Renal cortex interstitium (tissue), 11 donors: Measurements from ENCODE around the gene BEX4. TPM values are rescaled to one million over a fixed set of nuclear protein-coding genes. Genes with fewer than 3 reads are reported as not detected.
"Not testable (repeated sequence)": the region's sequence is repeated elsewhere in the genome, so short reads cannot be mapped to it uniquely, and the experiment has no call there.

Experiments used
- DNase-seq, 11 donors: peaks; one replicate each; pipeline ENCODE4 v3.0.0-alpha.2; 2013; ENCODE audit warnings: low read depth in 9 of 11, low spot score in 4 of 11; ENCODE audit errors: extremely low read depth in 1 of 11
- polyA plus RNA-seq, 3 donors: library from polyadenylated mRNA; unstranded; fragments of 120-200 nt; gene quantifications; one replicate each; pipeline ENCODE4 v1.2.1, GENCODE V29; 2013; ENCODE audit not compliant: insufficient read length in 3 of 3

The BEX4 gene
- polyA plus RNA-seq, 3 donors, result 142 to 182 (median 155) TPM

DNA sequence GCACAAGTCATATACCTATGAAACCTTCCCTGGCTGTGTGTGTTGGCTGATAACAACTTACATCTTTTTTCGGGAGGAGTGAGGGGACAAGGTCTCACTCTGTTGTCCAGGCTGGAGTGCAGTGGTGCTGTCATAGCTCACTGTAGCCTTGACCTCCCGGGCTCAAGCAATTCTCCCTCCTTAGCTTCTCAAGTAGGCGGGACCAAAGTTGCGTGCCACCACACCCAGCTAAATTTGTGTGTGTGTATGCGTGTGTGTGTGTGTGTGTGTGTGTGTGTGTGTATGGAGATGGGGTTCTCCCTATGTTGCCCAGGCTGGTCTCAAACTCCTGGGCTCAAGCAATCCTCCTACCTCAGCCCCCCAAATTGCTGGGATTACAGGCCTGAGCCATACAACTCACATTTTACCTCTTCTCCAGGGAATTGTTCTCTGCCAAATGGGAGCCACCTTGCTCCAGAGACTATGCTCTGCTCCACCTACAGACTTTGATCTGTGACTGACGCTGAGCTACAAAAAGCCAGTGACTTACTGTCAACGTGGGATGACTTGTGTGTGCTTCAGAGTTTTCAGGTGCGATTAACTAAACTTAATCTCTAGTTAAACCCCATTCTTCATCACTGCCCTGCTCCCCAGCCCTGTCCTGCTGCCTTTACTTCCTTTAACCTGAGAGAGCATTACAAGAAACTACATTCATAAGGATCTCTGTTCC lies 2.0 kb upstream of the BEX4 start:
- no peak for DNase-seq

GRCh38 chrX:103215425-103215991 lies 600 bp downstream of the BEX4 start:
- DNase-seq, result peak in 8 of 11 donors; percentile 9 to 36 (median 30)

- peak in 1 of 11 donors; percentile 9 for DNase-seq
These were observed 5.8 kb downstream of the BEX4 start for GRCh38 chrX:103220511-103221323.

GRCh38 chrX:103225918-103226317 lies 11.0 kb downstream of the BEX4 start:
- DNase-seq, result not testable (repeated sequence)

GRCh38 chrX:103233263-103233662 lies 18.4 kb downstream of the BEX4 start:
- DNase-seq, result no peak

GRCh38 chrX:103234869-103235268 lies 20.0 kb downstream of the BEX4 start:
- no peak for DNase-seq

DNA sequence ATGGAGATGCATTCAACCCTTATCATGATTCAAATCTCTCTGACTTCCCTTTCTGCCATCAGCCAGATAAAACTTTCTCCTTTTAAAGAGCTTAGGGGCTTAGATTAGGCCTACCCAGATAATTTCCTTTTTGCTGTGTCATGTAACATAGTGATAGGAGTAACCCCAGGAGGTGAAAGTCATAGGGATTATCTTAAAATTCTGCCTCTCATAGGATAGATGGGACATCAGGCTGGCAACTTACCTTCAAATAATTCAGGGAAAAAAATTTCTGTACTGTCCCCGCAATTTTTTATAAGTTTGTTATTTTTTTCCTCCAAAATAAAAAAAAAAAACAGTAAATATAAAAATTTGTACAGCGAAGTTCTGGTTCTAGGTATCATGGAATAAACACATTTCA lies 20.7 kb downstream of the BEX4 start:
- not testable (repeated sequence) for DNase-seq

DNA sequence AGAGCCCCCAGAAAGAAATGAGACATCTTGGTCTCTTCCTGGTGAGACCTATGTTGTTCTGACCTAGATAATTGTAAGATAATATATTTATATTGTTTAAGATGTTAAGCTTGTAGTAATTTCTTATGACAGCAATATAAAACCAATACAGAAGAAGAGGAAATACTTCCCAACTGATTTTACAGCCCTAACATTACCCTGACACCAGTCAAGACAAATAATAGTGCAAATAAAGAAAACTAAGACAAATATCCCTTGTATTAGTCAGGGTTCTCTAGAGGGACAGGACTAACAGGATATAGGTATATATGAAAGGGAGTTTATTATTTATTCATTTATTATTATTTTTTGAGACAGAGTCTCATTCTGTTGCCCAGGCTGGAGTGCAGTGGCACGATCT lies 21.4 kb downstream of the BEX4 start:
- no peak for DNase-seq

DNA sequence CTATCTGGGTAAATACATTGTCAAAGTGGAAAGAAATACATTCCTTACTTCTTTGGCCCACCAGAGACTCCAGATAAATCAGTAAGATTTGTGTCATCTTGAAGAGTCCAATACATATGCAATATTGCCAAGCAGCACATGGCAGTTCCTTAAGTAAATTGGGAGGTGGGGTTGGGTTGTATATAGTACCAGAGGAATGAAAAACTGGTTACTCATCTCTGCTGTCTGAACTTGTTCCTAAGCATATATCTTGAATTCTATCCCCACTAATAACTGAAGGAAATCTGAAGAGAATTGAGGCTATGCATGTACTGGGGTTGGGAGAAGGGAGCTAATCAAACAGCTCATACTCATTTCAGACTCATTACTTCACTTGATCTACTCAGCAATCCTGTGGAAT lies 25.2 kb downstream of the BEX4 start:
- DNase-seq, result no peak

DNA sequence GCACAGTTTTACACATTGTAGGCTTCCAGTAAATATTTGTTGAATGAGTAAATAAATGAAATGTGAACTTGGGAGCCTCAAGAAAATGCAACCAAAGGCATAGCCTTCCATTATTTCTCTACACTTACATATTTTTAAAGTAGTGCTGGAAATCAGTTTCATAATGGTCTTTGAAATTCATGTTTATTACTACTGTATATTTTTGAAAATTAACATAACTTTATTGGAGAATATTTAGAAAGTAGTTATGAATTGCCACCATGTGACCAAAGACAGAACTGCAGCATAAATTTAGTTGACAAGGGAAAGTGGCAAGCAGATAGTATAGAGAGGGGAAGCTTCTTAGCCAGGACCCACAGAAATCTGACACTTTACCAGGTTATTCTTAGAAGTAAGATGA lies 33.6 kb downstream of the BEX4 start:
- peak in 2 of 11 donors; percentile 2 to 8 for DNase-seq

DNA sequence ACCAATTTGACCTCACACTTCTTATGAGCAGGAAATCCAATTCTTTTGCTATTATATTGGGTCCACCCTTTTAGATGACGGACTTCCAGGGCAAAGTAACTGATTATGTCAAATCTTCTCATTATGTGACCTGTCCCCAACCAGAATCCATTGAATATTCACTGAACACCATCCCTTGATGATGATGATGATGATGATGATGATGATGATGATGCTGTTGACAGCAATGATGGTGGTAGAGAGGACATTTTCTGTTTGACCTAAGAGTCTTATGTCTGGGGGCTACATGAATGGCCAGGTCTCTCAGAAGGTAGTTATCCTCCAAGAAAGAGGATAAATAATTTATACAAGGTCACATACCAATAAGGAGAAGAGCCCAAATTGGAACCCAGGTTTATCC lies 34.9 kb downstream of the BEX4 start:
- DNase-seq, result no peak

- peak in 2 of 11 donors; percentile 19 to 31 for DNase-seq
These were observed 36.1 kb downstream of the BEX4 start for GRCh38 chrX:103250977-103251376.

DNA sequence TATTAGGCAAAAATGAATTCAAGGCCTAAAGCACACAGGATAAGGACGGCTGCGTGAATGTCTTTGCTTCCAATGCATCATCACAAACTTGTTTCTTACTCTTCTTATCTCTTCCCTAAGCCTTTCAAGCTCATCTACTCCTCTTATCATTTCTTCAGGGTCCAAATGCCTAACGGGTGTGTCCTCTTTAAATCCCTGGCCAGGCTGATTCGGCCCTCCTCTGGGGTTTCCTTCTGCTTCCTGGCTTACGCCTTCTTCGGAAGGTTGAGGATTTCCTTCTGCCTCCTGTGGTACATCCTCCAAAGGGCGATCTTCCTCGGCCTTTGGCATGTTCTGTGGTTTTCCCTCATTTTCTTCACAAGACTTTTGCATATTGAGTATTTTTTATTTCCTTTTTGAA lies 38.7 kb downstream of the BEX4 start:
- DNase-seq, result peak in 1 of 11 donors; percentile 1

GRCh38 chrX:103254171-103254824 lies 39.4 kb downstream of the BEX4 start:
- peak in 10 of 11 donors; percentile 59 to 85 (median 75) for DNase-seq

DNA sequence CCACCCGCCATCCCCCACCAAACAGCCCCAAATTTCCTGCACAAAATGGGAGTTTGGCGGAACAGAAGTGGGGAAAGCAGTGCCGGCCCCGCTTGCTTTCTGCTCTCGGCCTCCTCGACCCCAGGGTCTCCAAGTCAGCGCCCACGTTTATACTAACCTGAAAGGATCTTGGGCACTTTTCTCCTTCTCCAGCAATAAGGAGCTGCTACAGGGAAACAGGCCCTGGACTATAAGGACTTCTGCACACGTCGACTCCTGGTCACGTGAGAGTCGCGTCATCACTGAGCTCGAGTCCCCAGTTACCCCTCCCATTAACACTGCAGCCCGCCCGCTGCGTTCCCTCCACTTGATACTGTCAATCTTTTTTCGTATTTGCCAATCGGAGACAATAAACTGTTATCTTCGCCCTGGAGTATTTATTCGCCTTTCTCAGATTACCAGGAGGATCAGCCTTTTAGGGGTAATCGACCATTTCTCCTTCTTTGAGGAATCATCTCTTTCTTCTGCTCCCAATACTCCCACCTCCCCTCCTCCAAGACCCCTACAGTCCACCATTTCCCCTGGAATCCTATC lies 40.1 kb downstream of the BEX4 start, which contains the start of gene TCEAL8:
TSS of gene TCEAL8 (minus strand) at position 235 of the 573 bp plus-strand sequence. CDS start 1,176 bp downstream, outside the sequence.
- peak in 9 of 11 donors; percentile 59 to 88 (median 79) for DNase-seq

GRCh38 chrX:103256651-103257050 lies 41.7 kb downstream of the BEX4 start:
- DNase-seq, result no peak

DNA sequence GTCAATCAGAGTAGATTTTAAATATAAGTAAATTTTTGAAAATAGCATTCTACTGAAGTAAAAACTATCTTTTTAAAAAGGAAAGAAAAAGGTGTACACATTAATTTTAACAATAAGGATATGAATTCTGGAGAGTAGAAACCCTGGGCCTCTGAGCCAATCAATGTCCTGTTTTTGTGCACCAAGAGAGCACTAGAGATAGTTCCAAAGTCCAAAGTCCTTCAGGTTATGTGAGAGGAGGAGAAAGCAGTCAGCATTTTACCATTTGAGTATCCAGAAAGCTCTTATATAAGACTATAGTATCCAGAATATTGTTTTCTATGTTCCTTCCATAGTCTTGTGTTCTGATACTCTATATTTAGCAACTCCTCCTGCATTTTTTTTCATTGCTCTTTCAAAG lies 43.4 kb downstream of the BEX4 start:
- DNase-seq, result no peak
